PC-9 (cell line): ENCODE data around the gene MAOB.

ENCODE experiments used
- EZH2 ChIP-seq: fragments of 200-600 bp; sonication (generic); IDR thresholded peaks from 2 replicates; pipeline ENCODE4 v1.8.0; 2017; ENCODE audit warnings: antibody characterized with exemption, low read depth
- TF ChIP-seq, protein P1 (sequence below): fragments of 200-600 bp; sonication (generic); conservative IDR thresholded peaks from 2 replicates; pipeline ENCODE4 v1.6.1; 2017; ENCODE audit warnings: mixed run types, antibody characterized with exemption, mild to moderate bottlenecking, moderate library complexity

DNA sequence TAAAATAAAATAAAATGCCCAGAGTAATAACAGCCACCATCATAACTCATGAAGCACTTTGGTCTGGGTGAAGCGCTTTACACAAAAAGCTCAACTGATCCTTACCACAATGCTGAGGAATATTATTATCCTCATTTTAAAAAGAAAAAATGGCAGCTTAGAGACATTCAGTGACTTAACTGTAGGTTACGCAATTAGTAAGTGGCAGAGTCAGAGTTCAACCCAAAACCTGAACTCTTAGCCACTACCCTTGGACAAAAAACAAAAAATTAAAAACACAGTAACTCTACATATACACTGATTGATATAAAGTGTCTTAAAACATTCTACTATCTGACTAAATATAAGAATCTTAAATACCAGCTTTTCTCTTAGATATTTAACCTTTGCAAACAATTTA, 34.9 kb downstream of the MAOB start:
- TF ChIP-seq, protein P1, sequence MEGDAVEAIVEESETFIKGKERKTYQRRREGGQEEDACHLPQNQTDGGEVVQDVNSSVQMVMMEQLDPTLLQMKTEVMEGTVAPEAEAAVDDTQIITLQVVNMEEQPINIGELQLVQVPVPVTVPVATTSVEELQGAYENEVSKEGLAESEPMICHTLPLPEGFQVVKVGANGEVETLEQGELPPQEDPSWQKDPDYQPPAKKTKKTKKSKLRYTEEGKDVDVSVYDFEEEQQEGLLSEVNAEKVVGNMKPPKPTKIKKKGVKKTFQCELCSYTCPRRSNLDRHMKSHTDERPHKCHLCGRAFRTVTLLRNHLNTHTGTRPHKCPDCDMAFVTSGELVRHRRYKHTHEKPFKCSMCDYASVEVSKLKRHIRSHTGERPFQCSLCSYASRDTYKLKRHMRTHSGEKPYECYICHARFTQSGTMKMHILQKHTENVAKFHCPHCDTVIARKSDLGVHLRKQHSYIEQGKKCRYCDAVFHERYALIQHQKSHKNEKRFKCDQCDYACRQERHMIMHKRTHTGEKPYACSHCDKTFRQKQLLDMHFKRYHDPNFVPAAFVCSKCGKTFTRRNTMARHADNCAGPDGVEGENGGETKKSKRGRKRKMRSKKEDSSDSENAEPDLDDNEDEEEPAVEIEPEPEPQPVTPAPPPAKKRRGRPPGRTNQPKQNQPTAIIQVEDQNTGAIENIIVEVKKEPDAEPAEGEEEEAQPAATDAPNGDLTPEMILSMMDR: no peak
- no peak for TF ChIP-seq EZH2
